K562 (cell line): ENCODE results near the gene RO60. TPM values are rescaled to one million over a fixed set of nuclear protein-coding genes. Genes with fewer than 3 reads are reported as not detected.

Experiments
- ILF3 ChIP-seq: fragments of 450-650 bp; IDR thresholded peaks from 2 replicates; pipeline ENCODE4 v1.6.1; 2018; ENCODE audit warnings: antibody characterized with exemption, mild to moderate bottlenecking, moderate library complexity, borderline replicate concordance
- REST ChIP-seq, 2 experiments: fragments of 450-650 bp; formaldehyde crosslinking in 1 of 2; IDR thresholded peaks; 2 replicates each; pipeline versions ENCODE4 v1.4.0 to v1.6.1; 2014 to 2020; ENCODE audit warnings: mild to moderate bottlenecking in 2 of 2, borderline replicate concordance in 1 of 2, low read depth in 1 of 2
- SMC3 ChIP-seq: conservative IDR thresholded peaks from 2 replicates; pipeline ENCODE4 v1.6.1; 2011; ENCODE audit warnings: low read depth, low read length, improper control_type of control experiment; ENCODE audit not compliant: insufficient read depth
- TCFL5 ChIP-seq: fragments of 250-450 bp; sonication (Bioruptor Pico); conservative IDR thresholded peaks from 2 replicates; pipeline ENCODE4 v1.6.1; 2021; ENCODE audit warnings: mild to moderate bottlenecking, moderate library complexity, matching md5 sums
- ZNF263 ChIP-seq: sonication (generic); formaldehyde crosslinking; IDR thresholded peaks from 2 replicates; pipeline ENCODE4 v1.8.0; 2022; ENCODE audit warnings: mild to moderate bottlenecking, missing genetic modification reagents, borderline replicate concordance
- polyA plus RNA-seq, 8 experiments: library from polyadenylated mRNA; depleted of rRNA in 4 of 8; stranded (reverse) in 5 of 8; unstranded in 3 of 8; fragments of >200 nt; fragmentation: Nextera tagmentation in 2 of 8; fragmentation: Illumina TruSeq in 1 of 8; extraction: Ambion mirVana in 2 of 8; extraction: Trizol in 1 of 8; gene quantifications; 2 replicates each; pipeline versions ENCODE4 v1.2.1 to v1.2.3, GENCODE V29; 2011 to 2014; ENCODE audit warnings: inconsistent platforms in 1 of 8, missing spikeins in 1 of 8
- total RNA-seq, 7 experiments: library from RNA; depleted of rRNA in 6 of 7; stranded (reverse); fragments of >200 nt in 6 of 7; fragmentation: Illumina TruSeq in 2 of 7; extraction: Trizol in 2 of 7; gene quantifications; 2 replicates each; pipeline versions ENCODE4 v1.2.1 to v1.2.3, GENCODE V29; 2011 to 2021; ENCODE audit warnings: low replicate concordance in 1 of 7

The RO60 gene
- total and polyA plus RNA-seq, 9 of the 15 experiments (the other 6 are each of a cell fraction or from before 2014, with no cell fraction given): 24.9 to 187 (median 101) TPM

DNA sequence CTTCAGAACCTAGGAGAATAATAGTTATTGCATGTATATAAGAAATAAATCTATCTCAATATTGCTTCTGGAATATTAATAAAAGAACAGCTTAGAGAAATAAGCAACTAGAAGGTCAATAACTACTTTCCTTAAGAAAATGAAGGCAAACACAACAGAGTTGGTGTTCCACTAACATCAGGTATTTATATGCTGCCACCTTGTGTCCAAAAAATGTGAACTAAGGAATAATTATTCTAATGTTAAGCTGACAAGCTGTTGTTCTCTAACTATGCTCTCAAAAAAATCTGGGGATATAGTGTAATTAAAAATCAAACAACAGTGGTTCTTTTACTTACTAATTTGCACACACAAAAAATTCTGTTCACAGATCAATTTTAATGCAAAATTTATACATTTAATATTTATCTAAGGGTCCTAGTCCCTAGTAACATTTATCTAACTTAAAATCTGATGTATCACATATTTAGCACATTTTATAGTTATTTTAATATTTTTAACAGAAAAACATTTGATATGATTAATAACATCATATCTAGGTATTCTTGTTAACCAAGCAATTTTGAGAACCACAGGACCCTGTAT lies 39.9 kb upstream of the RO60 start (continued):
- peak; percentile 63; the same call in 1 of the 2 replicates for TF ChIP-seq REST (IDR thresholded peaks at IDR 0.05; ENCODE audit: borderline replicate concordance)
- no peak for TF ChIP-seq REST (CRISPR knock-in tag; IDR thresholded peaks at IDR 0.05; ENCODE audit: low read depth)
- TF ChIP-seq SMC3: peak; percentile 33; the same call in 1 of the 2 replicates
- TF ChIP-seq ZNF263: no peak
- TF ChIP-seq TCFL5 (CRISPR knock-in tag): no peak
- 0 out of 2 replicates have a peak, but pooled peaks have one; percentile 14 for TF ChIP-seq ILF3
